Stromal cell of bone marrow (primary cell): ENCODE measurements around the gene ADTRP.
"Not testable (repeated sequence)": the region's sequence is repeated elsewhere in the genome, so short reads cannot be mapped to it uniquely, and the experiment has no call there.

Experiments used
- DNase-seq: peaks from one replicate; pipeline ENCODE4 v3.0.0-alpha.2; 2012; ENCODE audit warnings: low read depth

ADTRP gene

DNA sequence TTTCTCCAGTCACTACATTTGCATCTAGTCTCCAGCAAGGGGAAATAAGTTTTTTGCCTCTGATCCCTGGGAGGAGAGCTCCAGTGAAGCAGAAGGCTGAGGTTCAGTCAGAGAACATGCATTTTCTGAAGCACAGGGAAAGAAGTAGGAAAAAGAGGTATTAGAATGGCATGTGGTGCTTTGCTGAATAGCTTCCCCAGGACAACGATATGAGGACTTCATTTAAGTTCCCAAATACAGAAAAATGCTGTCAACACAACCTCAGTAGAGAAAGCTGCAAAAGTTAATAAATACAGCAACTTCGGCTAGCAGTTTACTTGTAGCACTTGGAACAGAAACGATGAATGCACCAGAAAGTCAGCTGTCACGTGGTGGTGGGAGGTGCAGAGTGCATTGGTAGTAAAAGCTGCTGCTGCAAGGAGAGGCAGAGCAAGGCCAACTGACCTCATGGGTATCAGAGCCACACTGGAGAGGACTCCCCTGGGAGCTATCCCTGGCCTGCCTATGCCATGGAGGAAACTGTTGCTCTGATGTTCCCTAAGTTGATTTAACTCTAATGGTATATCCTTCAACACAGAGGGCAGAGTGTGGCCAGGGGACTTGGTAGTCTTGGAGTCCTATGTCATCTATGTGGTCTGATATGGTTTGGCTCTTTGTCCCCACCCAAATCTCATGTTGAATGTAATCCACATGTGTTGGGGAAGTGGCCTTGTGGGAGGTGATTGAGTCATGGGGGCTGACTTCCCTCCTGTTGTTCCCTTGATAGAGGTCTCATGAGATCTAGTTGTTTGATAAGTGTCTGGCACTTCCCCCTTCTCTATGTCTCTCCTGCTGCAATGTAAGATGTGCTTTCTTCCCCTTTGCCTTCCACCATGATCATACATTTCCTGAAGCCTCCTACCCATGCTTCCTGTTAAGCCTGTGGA is 85.9 kb downstream of the ADTRP start:
- DNase-seq, result no peak

DNA sequence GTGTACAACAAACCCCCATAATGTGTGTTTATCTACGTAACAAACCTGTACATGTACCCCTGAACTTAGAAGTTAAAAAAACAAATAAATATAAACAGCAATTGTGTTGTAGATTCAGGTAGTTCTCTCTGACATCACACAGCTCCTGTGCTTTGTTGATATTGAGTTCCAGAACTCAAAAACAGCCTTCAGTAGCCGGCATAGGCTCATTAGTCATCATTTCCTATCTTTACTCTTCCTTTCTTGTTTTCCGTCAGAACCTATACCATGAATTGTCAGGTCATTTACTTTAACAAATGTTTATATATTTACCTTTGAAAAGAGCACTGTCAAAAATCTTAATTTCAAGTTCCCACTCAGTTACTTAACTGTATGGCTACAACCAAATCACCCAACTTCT is 88.8 kb downstream of the ADTRP start:
- no peak for DNase-seq

DNA sequence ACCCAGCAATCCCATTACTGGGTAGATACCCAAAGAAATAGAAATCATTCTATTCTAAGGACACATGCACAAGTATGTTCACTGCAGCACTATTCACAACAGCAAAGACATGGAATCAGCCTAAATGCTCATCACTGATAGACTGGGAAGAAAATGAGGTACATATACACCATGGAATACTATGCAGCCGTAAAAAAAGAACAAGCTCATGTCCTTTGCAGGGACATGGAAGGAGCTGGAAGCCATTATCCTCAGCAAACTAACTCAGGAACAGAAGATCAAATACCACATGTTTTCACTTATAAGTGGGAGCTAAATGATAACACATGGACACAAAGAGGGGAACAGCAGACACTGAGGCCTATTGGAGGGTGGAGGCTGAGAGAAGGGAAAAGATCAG is 89.2 kb downstream of the ADTRP start:
- not testable (repeated sequence) for DNase-seq

DNA sequence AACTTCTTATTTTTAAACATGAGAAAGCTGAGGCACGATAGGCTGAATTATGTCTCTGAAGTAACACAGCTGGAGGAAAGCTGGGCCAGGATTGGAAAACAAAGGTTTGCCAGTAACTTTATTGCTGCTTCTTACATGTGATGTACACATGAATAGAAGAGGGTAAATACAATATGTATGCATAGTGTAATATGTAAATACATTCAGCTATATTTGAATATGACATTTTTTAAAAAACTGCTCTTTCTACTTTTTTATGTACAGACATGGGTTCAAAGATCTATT is 90.2 kb downstream of the ADTRP start:
- no peak for DNase-seq

DNA sequence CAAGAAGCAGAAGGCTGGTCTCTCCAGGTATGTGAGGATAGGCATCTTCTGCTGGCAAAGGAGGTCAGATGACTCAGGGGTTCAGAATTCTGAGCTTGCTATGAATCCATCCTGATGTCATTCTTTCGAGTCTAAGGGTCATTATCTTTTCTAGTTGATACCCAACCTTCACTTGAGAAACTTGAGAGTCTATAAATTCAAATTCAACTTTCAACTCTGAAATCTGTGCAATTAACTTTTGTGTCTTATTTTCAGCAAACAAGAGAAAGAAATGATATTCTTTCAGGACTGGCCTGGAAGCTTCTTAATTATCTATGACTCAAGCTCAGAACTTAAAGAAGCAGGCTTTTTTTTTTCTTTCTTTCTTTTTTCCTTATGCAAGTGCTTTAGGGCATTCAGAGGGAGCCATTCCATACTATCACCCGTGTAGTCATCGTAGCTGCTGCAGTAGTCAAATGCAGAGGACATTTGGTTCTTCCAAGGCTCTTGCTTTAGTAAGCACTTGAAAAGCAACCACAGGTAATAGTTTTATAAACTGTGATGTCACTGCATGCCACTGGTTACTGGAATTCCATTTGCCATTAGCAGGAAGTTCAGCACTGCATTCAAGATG is 93.0 kb downstream of the ADTRP start:
- no peak for DNase-seq

DNA sequence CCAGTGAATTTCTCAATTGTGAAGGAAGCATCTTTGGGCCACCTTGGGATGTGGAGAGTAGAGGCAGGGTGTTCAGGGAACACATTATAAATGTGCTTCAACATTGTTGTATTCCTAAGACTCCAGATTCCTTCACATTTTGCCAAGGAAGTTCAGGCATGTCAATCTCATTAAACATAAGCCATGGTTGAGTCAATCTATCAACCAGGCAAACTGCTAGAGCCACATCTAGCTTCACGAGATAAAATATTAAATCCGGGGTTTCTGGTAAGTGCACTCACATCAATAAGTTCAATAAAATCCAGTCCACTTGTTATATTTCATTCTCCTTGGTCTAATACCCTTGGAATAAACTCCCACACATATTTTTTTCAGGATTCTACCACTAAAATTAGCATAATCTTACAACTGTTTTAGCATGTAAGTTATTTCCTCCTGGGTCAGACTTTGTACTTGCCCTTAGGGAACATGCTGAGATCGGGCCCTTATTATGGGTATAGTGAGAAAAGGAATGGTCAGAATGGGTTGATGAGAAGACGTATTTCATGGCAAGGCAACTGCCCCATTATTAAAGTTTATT is 93.6 kb downstream of the ADTRP start:
- no peak for DNase-seq

DNA sequence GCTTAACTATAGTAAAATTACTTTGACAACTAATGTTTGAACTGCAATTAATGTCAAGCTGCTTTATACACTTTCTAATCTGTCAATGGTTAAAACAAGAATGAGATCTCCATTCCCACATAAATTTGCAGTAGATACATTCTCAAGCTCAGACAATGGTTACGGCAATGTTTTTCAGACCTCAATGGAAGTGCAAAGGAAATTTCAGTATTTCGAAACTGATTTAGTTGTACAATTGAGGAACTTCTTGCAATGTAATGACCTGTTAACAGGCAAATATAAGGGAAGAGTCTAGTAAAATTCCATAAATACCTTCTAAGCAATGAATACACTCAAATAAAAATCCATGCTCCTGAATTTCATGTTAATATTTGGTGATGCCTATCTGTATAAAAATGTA is 94.7 kb downstream of the ADTRP start:
- no peak for DNase-seq

DNA sequence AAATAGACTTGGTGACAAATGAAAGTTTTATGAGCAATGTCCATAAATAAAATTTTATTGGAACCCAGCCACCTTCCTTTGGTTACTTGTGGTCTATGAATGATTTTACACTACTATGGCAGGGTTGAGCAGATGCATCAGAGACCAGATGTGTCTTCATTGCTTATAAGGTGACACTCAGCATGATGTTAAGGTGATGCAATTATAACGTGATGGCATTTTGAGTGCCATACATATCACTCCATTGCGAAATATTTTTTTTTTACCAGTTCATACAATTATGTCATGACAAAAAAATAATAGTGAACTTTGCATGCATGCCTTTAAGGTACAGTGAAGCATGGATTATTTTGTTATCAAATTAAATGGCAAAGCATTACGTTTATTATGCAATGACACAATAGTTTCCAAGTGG is 96.0 kb downstream of the ADTRP start:
- no peak for DNase-seq

DNA sequence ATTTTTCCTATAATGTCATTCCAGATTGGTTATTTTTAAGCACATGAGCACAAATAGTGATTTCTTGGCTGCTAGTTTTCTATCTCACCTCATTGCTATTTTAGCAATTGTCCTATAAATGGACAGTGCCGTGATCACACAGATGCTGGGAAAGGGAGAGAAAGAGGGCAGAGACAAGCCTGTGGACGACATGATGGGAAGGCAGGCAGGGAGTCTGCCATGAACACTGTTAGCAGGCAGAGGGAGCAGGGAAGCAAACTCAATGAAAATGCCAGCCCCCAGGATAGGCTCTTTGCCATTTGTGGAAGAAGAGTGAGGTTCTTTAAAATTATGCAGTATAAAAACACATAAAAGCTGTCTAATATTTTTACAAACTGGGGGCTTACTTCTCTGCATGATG is 96.8 kb downstream of the ADTRP start:
- no peak for DNase-seq

DNA sequence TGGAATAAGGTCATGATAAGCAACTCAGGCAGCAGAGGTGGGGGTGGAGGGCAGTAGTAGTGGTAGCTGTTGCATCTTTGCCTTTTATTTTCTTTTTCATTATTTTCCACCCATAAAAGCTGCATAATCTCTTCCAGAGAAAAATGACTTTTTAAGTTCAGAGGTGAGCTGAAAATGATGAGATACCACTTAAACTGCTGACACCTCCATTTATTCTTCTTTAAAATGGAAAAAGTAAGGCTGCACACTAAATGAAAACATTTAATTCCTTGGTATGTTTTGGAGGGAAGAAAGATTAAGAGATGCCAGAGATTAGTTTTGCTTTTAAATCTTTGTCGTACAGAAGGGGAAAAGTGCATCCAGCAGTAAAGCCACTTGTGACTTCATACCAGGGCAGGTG is 97.2 kb downstream of the ADTRP start:
- DNase-seq, result no peak

DNA sequence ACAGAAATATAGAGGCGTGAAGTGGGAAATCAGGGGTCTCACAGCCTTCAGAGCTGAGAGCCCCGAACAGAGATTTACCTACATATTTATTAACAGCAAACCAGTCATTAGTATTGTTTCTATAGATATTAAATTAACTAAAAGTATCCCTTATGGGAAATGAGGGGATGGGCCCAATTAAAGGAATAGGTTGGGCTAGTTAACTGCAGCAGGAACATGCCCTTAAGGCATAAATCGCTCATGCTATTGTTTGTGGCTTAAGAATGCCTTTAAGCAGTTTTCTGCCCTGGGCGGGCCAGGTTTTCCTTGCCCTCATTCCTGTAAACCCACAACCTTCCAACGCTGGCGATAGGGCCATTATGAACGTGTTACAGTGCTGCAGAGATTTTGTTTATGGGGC is 98.1 kb downstream of the ADTRP start:
- not testable (repeated sequence) for DNase-seq

DNA sequence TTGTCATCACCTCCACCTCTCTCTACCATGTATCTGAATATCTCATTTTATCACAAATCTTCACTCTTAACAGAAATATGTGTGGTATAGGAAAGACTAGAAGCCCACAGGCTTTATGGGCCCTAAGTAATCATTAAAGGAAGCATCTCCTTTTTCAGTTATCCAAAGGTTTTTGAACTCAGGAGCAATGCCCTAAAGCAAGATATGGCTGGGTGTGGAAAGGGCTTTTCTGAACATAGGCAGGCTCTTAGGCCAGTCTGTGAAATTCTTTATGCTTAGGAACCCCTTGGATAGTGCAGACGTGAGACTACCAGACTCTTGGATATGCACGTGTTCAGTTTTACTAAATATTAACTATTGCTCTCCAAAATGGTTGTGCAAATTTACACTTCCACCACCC is 99.5 kb downstream of the ADTRP start:
- no peak for DNase-seq

DNA sequence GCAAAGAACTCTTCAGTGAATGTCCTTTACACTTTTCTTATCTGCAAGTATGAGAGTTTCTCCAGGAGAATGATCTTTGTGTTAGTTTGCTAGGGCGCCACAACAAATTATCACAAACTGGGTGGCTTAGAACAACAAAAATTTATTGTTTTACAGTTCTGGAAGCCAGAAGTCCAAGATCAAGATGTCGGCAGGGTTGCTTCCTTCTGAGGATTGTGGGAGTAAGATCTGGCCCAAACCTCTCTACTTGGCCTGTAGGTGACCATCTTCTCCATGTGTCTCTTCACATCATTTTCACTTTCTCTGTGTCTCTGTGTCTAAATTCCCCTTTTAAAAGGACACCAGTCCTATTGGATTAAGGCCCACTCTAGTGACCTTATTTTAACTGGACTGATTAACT is 103.0 kb downstream of the ADTRP start:
- no peak for DNase-seq

DNA sequence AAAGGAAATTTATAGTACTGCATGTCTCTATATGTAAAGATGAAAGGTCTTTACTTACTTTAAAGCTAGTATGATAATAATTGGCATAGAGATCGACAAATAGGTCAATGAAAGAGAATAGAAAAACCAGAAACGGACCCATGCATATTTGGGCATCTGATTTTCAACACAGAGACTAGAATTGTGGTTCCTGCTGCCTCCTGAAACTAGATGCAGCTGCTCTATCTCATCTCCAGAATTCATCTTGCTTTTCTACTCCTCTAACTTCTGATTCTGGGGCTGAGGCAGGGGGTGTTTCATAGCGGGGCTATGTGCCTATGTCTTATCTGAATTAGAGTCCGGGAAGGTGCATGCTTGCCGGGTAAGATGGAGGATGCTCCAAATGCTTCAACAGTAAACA is 105.9 kb downstream of the ADTRP start:
- no peak for DNase-seq

DNA sequence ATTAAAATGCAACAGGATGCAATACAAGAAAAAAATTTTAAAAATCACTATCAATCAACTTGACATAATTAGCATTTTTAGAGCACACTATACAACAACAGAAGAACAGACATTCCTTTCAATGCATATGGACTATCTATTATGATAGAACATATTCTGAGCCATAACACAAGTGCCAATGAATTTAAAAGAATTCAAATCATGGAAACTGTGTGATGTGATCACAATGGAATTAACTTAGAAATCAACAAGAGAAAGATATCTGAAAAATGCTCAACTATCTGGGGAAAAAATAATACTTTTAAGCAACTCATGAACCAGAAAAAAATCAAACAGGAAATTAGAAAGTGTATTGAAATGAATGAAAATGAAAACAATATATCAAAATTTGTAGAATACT is 106.3 kb downstream of the ADTRP start:
- no peak for DNase-seq

DNA sequence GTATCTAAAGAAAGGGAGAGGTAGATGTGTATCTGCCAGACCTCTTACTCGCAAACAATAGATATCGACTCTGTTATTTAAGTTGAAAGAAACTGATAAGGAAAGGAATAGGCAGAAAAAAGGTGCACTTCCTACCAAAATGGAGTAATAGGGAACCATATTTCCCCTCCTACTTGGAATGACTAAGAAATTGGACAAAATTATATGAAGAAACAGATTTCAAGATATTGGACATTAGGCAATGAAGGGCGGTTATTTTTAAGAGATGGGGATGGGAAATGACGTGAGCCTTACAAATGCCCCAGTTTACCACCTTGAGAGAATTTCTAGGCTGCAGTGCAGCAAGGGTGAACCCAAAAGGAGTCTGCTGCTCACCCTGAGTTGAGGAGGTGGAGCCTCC is 108.9 kb downstream of the ADTRP start:
- DNase-seq, result no peak

DNA sequence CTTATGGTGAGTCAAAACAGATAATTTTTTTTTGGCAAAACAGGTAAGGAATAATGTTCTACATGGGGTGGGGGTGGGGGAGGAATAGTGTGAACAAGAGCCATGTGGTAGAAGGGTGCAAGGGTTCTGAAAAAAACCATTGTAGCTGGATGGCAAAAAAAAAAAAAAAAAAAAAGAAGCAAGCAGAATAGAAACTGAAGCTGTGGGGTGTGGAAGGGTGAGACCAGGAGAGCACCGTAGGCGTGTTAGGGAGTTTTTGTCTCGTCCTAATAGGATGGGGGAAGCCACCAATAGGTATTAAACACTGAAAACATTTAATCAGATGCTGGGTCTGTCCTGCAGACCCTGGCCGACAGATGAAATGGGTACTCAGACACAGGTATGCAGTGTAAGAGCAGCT is 110.1 kb downstream of the ADTRP start:
- no peak for DNase-seq

DNA sequence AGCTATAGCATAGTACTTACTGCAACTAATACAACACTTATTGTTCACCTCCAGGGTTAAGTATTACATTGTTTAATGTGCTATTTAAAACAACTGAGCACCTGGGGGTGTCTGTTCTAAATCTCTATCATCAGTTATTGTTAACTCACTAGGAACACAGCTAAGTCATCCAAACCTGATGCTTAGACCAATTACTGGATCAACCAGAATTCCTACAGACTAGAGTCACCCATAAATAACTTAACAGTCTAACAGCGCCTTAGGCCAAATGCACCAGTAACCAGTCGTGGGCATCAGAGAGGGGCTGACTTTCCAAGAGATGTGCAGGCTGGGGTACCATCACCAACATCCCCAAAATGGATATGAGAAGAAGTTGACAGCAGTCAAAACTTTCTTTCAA is 110.7 kb downstream of the ADTRP start:
- DNase-seq, result no peak

DNA sequence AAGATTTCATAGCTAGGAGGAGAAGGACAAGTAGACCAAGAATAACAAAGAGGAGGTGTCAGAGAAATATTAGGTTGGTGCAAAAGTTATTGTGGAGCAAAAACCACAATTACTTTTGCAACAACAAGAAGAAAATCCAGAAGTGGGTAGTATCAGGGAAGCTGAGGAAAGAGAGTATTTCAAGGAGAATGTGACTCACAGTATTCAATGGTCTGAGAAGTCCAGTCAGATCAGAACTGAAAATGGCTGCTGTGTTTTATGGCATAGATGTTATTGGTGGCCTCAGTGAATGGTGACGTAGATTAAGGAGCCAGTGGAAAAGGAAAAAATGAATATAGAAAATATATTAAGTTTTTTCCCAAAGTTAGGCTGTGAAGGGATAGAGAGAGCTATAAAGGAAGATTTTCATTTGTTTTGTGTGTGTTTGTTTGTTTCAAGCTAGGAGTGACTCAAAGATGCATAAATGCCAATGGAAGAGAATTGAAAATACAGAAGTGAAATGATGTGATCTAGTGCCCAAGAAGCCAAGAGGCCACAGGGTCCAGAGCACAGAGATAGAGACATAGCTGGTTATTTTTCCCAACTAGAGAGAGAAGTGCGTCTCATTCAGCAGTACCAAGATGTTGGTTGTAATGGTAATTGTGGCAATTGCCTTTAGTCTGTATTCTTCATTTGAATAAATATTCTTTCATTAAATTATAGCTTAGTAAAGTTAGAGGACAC is 112.8 kb downstream of the ADTRP start:
- DNase-seq, result no peak
